ENCODE data around the gene NXN.
"Not testable (repeated sequence)": the region's sequence is repeated elsewhere in the genome, so short reads cannot be mapped to it uniquely, and the experiment has no call there.

The NXN gene

GRCh38 chr17:956905-957304, 22.7 kb downstream of the NXN start:
- ChIA-PET POLR2A (interaction anchor here (1.1 kb wide), 1 partner anchor 29 kb away, joined by 3 read pairs; no protein-coding TSS in a partner anchor), CTCF (interaction anchor here (0.7 to 1.6 kb wide), 2 partner anchors 8 to 19 kb away, joined by 3 to 5 read pairs; no protein-coding TSS in a partner anchor)
- H3K4me3 ChIP-seq (ENCODE audit: low read depth, low read length) = no peak overlapping the region
- TF ChIP-seq CTCF (IDR thresholded peaks at IDR 0.05; ENCODE audit: insufficient read depth, low read length, missing control alignments) = no peak
- DNase-seq (ENCODE audit: low read depth, low spot score) = no peak

- peak; percentile 86 for DNase-seq (ENCODE audit: low read depth, low spot score)
- ChIA-PET POLR2A (interaction anchor here (0.7 kb wide), 1 partner anchor 19 kb away, joined by 4 read pairs; no protein-coding TSS in a partner anchor), CTCF (no interaction called here)
- no peak for TF ChIP-seq CTCF (IDR thresholded peaks at IDR 0.05; ENCODE audit: insufficient read depth, low read length, missing control alignments)
- H3K4me3 ChIP-seq (ENCODE audit: low read depth, low read length) = no peak overlapping the region
Observed at GRCh38 chr17:954431-955164, 25.0 kb downstream of the NXN start.

GRCh38 chr17:953767-954166, 25.8 kb downstream of the NXN start:
- CTCF ChIA-PET = no interaction called here

GRCh38 chr17:952592-952991, 27.0 kb downstream of the NXN start:
- DNase-seq (ENCODE audit: low read depth, low spot score); POLR2A ChIA-PET; H3K4me3 ChIP-seq (ENCODE audit: low read depth, low read length); CTCF ChIA-PET: not testable (repeated sequence)

More at GRCh38 chr17:953767-954166, 25.8 kb downstream of the NXN start:
- POLR2A ChIA-PET = interaction anchor here (0.7 kb wide), 1 partner anchor 20 kb away, joined by 4 read pairs; no protein-coding TSS in a partner anchor
- H3K4me3 ChIP-seq (ENCODE audit: low read depth, low read length) = no peak overlapping the region
- DNase-seq (ENCODE audit: low read depth, low spot score) = no peak
- no peak for TF ChIP-seq CTCF (IDR thresholded peaks at IDR 0.05; ENCODE audit: insufficient read depth, low read length, missing control alignments)

GRCh38 chr17:951325-952132, 28.0 kb downstream of the NXN start:
- ChIA-PET POLR2A (interaction anchor here (0.7 to 1.6 kb wide), 9 partner anchors 16 to 116 kb away, joined by 3 to 15 read pairs (median 4); no protein-coding TSS in a partner anchor), CTCF (interaction anchor here (1.0 to 2.2 kb wide), 9 partner anchors 13 to 156 kb away, joined by 3 to 8 read pairs (median 5); partner anchors contain the start of gene NXN)
- DNase-seq (ENCODE audit: low read depth, low spot score) = no peak
- TF ChIP-seq CTCF (IDR thresholded peaks at IDR 0.05; ENCODE audit: insufficient read depth, low read length, missing control alignments) = no peak
- H3K4me3 ChIP-seq (ENCODE audit: low read depth, low read length) = peak overlapping the region; percentile 29; the same call in 1 of the 2 replicates

- H3K4me3 ChIP-seq (ENCODE audit: low read depth, low read length) = no peak overlapping the region
- CTCF ChIA-PET = interaction anchor here (0.7 to 2.2 kb wide), 5 partner anchors 11 to 155 kb away, joined by 3 to 8 read pairs (median 6); partner anchors contain the start of gene NXN
- DNase-seq (ENCODE audit: low read depth, low spot score) = no peak
- no peak for TF ChIP-seq CTCF (IDR thresholded peaks at IDR 0.05; ENCODE audit: insufficient read depth, low read length, missing control alignments)
- POLR2A ChIA-PET = interaction anchor here (0.6 to 0.7 kb wide), 2 partner anchors 11 to 28 kb away, joined by 3 to 4 read pairs; no protein-coding TSS in a partner anchor
Observed at GRCh38 chr17:949623-950303, 29.8 kb downstream of the NXN start.
